Embryonic facial prominence (tissue), 1 donor: ENCODE data around the gene PYGB.

Source experiments
- DNase-seq: peaks from one replicate; pipeline ENCODE4 v3.0.0-alpha.2; 2016; ENCODE audit errors: extremely low spot score

Gene PYGB

GRCh38 chr20:25271486-25272222 is 23.8 kb downstream of the PYGB start:
- no peak for DNase-seq

DNA sequence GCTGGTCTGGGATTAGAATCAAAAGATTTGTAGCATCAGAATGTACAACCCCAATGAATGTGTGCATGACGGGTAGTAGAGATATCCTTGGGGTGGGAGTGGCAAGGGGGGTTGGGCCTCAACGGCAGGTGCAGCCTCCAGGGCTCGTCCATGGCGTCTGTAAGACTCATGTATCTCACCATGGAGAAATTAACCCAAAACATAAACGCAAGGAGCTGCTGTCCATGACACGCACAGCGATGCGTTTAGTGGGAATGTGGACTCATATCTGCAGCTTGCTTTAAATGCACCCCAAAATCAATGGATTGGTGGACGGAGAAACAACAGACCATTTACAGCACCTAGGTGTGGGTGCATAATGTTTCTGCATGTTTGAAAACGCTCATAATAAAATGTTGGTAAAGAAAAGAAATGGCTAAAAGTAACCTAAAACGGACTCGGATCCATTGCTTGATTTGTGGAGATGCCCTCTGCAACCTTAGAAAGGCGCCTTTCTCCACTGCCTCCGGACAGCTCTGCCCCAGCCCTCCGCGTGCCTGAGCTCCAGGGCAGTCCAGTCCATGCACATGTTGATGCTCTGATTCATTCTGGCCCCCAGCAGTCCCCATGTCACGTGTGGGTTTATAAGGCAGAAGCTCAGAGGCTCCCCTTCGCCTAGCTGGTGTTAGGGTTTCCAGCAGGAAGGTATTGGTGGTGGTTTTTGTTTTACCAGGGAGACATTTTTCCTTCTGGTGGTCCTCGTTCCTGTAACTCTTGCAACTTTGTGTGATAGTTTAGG is 24.5 kb downstream of the PYGB start:
- DNase-seq: no peak

- DNase-seq: no peak
These were observed 25.2 kb downstream of the PYGB start for GRCh38 chr20:25273046-25273445.

GRCh38 chr20:25273541-25274358 is 25.9 kb downstream of the PYGB start:
- DNase-seq: no peak

DNA sequence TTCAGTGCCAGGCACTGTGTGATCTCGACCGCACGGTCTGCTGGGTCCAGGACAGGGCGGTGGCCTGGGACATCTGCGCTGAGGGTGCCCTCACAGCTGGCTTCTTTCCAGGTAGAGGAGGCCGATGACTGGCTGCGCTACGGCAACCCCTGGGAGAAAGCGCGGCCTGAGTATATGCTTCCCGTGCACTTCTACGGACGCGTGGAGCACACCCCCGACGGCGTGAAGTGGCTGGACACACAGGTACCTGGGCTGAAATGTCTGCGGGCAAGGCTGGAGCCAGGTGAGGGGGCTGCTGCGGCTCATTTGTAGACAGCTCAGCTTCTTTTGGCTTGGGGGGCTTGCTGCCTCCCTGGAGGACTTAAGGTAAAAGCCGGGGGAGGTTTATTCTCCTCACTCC is 26.6 kb downstream of the PYGB start:
- DNase-seq: no peak

GRCh38 chr20:25274891-25275812 is 27.3 kb downstream of the PYGB start:
- DNase-seq: no peak

GRCh38 chr20:25275813-25276532 is 28.1 kb downstream of the PYGB start:
- DNase-seq: no peak

DNA sequence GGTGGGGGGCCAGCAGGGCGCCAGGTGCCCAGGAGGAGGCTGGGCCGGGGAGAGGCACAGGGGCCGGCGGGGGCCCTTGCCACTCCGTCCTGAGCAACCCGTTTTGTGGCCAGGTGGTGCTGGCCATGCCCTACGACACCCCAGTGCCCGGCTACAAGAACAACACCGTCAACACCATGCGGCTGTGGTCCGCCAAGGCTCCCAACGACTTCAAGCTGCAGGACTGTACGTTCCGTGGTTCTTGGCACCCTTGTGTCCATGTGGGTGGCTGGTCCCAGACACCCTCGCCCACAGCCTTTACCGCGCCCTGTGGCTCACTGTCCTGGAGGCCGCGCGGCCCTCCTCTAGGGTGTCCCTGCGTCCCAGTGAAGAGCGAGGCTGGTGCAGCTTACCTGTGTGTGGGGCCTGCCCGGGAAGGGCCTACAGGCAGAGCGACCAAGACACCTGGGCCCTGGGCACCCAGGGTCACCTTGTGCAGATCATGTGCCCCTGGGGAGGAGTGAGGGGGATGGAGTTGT is 28.7 kb downstream of the PYGB start:
- DNase-seq: no peak

GRCh38 chr20:25277051-25277801 is 29.3 kb downstream of the PYGB start:
- DNase-seq: no peak

- no peak for DNase-seq
These were observed 30.1 kb downstream of the PYGB start for GRCh38 chr20:25277941-25278521.

DNA sequence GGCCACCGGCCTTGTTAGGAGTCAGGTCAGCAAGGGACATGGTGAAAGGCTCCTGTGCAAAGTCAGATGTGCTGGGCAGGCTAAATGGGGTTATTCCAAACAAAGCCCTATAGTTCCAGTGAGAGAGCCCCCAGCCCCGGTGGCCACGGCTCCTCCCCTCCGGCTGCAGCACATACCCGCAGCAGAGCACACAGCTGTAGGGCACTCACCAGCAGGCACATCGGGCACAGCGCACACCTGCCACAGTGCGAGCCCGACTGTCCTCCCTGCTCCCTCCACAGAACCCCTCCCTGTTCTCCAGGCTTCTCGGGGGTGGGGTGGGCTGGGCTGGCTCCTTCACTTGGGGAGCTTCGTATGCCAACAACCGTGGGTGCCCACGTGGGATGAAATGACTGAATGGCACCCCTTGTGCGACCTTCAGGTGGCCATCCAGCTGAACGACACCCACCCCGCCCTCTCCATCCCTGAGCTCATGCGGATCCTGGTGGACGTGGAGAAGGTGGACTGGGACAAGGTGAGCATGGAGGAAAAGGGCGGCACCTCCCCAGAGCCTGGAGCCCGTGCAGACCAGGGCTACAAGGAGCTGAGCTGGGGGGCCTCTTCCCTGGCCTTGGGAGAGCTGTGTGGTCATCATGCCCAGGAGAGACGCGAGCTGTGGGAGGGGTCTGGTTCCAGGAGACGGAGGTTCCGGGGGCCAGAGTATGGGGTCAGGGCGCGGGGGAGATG is 30.9 kb downstream of the PYGB start:
- no peak for DNase-seq

GRCh38 chr20:25279403-25279802 is 31.5 kb downstream of the PYGB start:
- DNase-seq: no peak

GRCh38 chr20:25280051-25280573 is 32.2 kb downstream of the PYGB start:
- no peak for DNase-seq

DNA sequence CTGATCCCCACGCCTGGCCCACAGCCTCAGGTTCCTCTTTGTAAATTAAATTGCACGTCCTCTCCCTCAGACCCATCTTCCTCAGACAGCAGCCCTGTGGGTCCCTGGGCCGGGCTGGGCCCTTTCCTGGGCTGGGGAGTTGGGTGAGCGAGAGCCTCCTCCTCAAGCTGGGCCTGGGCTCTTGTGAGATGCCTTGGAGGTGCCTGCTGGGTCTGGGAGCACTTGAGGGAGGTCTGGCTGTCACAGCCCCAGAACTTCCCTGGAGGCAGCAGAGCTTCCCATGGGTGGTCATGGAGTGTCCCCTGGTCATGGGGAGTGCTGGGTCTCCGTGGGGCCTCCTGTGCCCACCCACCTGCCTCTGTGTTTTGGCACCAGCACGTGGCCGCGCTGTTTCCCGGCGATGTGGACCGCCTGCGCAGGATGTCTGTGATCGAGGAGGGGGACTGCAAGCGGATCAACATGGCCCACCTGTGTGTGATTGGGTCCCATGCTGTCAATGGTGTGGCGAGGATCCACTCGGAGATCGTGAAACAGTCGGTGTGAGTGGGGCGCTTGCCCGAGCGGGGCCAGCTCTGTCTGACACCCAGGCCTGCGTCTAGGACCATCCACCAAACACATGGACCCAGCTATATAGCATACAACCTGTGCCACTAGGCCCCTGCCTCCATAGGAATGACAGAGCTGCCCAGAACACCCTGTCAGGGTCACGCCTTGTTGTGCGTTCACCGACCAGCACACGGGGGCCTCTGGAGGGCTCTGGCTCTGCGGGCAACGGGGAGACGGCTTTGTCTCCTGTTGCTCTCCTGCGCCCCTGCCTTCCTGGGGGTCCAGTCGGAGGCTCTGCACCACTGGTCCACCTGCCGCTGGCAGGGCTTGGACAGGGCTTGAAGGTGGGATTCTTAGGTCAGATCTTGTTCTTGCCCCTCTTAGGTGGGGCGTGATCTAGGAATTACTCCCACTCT is 33.0 kb downstream of the PYGB start:
- no peak for DNase-seq

- DNase-seq: no peak
These were observed 33.7 kb downstream of the PYGB start for GRCh38 chr20:25281541-25281991.

DNA sequence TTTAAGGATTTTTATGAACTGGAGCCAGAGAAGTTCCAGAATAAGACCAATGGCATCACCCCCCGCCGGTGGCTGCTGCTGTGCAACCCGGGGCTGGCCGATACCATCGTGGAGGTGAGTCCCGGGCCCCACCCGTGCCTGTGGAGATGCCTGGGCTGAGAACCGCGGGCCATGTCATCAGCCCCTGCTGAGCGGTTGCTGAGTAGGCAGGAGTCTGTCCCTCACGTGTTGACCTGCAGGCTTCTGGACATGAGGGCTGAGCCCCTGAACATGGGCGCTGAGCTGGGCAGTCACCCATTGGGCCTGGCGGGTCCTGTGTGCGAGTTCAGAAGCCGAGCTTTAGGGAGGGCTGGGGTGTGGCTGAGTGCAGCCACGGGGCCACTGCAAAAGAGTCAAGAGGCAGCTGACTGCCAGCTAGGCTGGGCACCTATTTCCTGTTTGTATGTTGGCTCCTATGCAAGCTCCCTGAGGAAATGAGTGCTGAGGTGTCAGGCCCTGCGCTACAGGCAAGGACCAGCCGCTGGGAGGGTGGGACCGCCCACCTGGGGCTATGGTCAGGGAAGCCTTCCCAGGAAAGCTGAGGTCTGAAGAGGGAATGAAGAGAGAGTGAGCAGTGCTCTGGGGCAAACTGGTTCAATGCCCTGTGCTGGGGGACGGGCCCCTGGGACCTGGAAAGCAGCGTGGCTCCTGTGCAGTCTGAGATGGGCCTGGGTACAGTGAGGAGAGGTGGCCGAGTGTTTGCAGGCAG is 34.3 kb downstream of the PYGB start:
- no peak for DNase-seq
